HTR-8/SVneo (cell line): ENCODE measurements around the gene PATZ1.
A peak's percentile ranks its signal among the peaks of the same experiment; 100 is the strongest.
"Not testable (repeated sequence)": the region's sequence is repeated elsewhere in the genome, so short reads cannot be mapped to it uniquely, and the experiment has no call there.

Experiments
- DNase-seq: peaks from one replicate; pipeline ENCODE4 v3.0.0; 2011; ENCODE audit warnings: low spot score, mixed read lengths; ENCODE audit not compliant: insufficient read length
- FAIRE-seq: peaks from 2 replicates; lab custom pipeline; 2011; peaks lifted over from hg19 to GRCh38; lab: Jason Lieb, UNC

PATZ1 gene

GRCh38 chr22:31346255-31346732 lies at the start of gene PATZ1:
Gene PATZ1, minus strand, starts transcription at chr22:31346346. Its CDS starts 744 bp downstream, at chr22:31345602.
- FAIRE-seq (no peak), DNase-seq (peak; percentile 67)

GRCh38 chr22:31394326-31394725 lies 48.2 kb upstream of the PATZ1 start:
- FAIRE-seq (no peak), DNase-seq (no peak)

- FAIRE-seq (no peak), DNase-seq (no peak)
Observed at GRCh38 chr22:31393893-31394292, 47.7 kb upstream of the PATZ1 start.

GRCh38 chr22:31378651-31379050 lies 32.5 kb upstream of the PATZ1 start:
- FAIRE-seq, DNase-seq: not testable (repeated sequence)

- DNase-seq (no peak), FAIRE-seq (no peak)
Observed at GRCh38 chr22:31378123-31378522, 32.0 kb upstream of the PATZ1 start.

- no peak for DNase-seq
- no peak for FAIRE-seq
Observed at GRCh38 chr22:31377612-31378011, 31.5 kb upstream of the PATZ1 start.

GRCh38 chr22:31367426-31367825 lies 21.3 kb upstream of the PATZ1 start:
- DNase-seq, result no peak

GRCh38 chr22:31363885-31364465 lies 17.8 kb upstream of the PATZ1 start:
- no peak for FAIRE-seq
- no peak for DNase-seq

More at GRCh38 chr22:31367426-31367825, 21.3 kb upstream of the PATZ1 start:
- FAIRE-seq, result no peak

- FAIRE-seq (no peak), DNase-seq (no peak)
Observed at GRCh38 chr22:31361743-31362142, 15.6 kb upstream of the PATZ1 start.

- no peak for FAIRE-seq
Observed at GRCh38 chr22:31360029-31360428, 13.9 kb upstream of the PATZ1 start.

GRCh38 chr22:31354515-31354914 lies 8.4 kb upstream of the PATZ1 start:
- DNase-seq (no peak), FAIRE-seq (no peak)

More at GRCh38 chr22:31360029-31360428, 13.9 kb upstream of the PATZ1 start:
- DNase-seq, result no peak

GRCh38 chr22:31350410-31350863 lies 4.3 kb upstream of the PATZ1 start:
- no peak for FAIRE-seq
- no peak for DNase-seq

GRCh38 chr22:31349960-31350359 lies 3.8 kb upstream of the PATZ1 start:
- no peak for DNase-seq

GRCh38 chr22:31348766-31349165 lies 2.6 kb upstream of the PATZ1 start:
- no peak for FAIRE-seq
- DNase-seq, result no peak

More at GRCh38 chr22:31349960-31350359, 3.8 kb upstream of the PATZ1 start:
- FAIRE-seq, result no peak

- not testable (repeated sequence) for FAIRE-seq, DNase-seq
Observed at GRCh38 chr22:31348009-31348337, 1.8 kb upstream of the PATZ1 start.

- DNase-seq (peak; percentile 37), FAIRE-seq (no peak)
Observed at GRCh38 chr22:31347251-31348008, 1.3 kb upstream of the PATZ1 start.

GRCh38 chr22:31346733-31347250 lies 646 bp upstream of the PATZ1 start:
- FAIRE-seq (no peak), DNase-seq (peak; percentile 38)

- FAIRE-seq (peak; percentile 77), DNase-seq (peak; percentile 62)
Observed at GRCh38 chr22:31345331-31346254, 553 bp downstream of the PATZ1 start.

- FAIRE-seq, result no peak
- DNase-seq, result no peak
Observed at GRCh38 chr22:31344578-31345330, 1.4 kb downstream of the PATZ1 start.

- DNase-seq (no peak), FAIRE-seq (no peak)
Observed at GRCh38 chr22:31344256-31344577, 1.9 kb downstream of the PATZ1 start.
